ENCODE results near the gene MPHOSPH8. TPM values are rescaled to one million over a fixed set of nuclear protein-coding genes. Genes with fewer than 3 reads are reported as not detected.
"Not testable (repeated sequence)": the region's sequence is repeated elsewhere in the genome, so short reads cannot be mapped to it uniquely, and the experiment has no call there.

Gene MPHOSPH8
- total and polyA plus RNA-seq, 2 donors (not counting 1 experiment from before 2014, with no cell fraction given), result 18.3 to 18.8 TPM

DNA sequence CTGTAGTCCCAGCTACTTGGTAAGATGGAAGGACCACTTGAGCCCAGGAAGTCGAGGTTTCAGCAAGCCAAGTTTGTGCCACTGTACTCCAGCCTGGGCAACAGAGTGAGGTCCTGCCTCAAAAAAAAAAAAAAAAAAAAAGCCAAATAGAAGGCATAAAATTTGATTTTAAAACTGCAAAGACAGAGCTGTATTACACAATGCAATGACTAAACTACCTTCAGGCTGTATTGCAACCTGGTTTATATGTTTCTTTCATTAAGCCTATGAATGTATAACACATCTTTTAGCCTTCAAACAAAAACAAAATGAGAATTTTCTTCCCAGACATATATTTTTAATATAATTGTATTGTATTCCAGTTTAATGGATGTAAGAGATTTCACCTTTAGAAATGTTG, 75.6 kb downstream of the MPHOSPH8 start:
- H3K4me1 ChIP-seq (ENCODE audit: control insufficient read depth, extremely low read depth, insufficient read depth, low read length); H3K27ac ChIP-seq (ENCODE audit: insufficient read depth, low read length); H3K4me2 ChIP-seq (ENCODE audit: extremely low read depth, insufficient read depth, low read length); H3K79me2 ChIP-seq (ENCODE audit: control insufficient read depth, insufficient read depth, low read length); H3K4me3 ChIP-seq (replicated peaks in 1 of 4; ENCODE audit: control extremely low read depth in 1 of 4, insufficient read depth in 1 of 4, low read depth in 3 of 4, low read length in 4 of 4); H3K36me3 ChIP-seq (ENCODE audit: control insufficient read depth, insufficient read depth, low read length); H2AFZ ChIP-seq (ENCODE audit: low read length); DNase-seq (ENCODE audit: low read depth in 2 of 2); H4K20me1 ChIP-seq (ENCODE audit: control insufficient read depth, extremely low read depth, insufficient read depth, low read length); H3K9ac ChIP-seq (ENCODE audit: insufficient read depth, low read length); H3K9me3 ChIP-seq (ENCODE audit: control insufficient read depth, insufficient read depth, low read depth, low read length); H3K27me3 ChIP-seq (ENCODE audit: control insufficient read depth, insufficient read depth, low read length): not testable (repeated sequence)

DNA sequence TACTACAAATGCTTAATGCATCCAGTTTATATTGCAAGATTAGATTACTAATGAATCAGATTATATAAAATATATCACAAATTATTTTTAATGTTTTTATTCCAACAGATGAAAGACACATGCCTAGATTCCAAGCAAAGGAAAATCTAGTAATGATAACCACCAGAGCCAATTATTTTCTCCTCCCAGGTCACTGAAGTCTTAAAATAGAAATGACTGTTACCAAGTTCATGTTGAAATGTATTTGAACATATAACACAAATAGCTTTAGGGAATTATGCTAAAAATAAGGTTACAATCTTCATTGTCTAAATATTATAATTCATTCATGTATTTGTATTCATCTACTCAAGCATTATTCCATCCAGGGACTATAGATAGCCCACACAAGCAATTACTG, 76.3 kb downstream of the MPHOSPH8 start:
- not testable (repeated sequence) for H3K4me3 ChIP-seq (replicated peaks in 1 of 4; ENCODE audit: control extremely low read depth in 1 of 4, insufficient read depth in 1 of 4, low read depth in 3 of 4, low read length in 4 of 4); H4K20me1 ChIP-seq (ENCODE audit: control insufficient read depth, extremely low read depth, insufficient read depth, low read length); H2AFZ ChIP-seq (ENCODE audit: low read length); H3K27ac ChIP-seq (ENCODE audit: insufficient read depth, low read length); H3K36me3 ChIP-seq (ENCODE audit: control insufficient read depth, insufficient read depth, low read length); H3K27me3 ChIP-seq (ENCODE audit: control insufficient read depth, insufficient read depth, low read length); H3K79me2 ChIP-seq (ENCODE audit: control insufficient read depth, insufficient read depth, low read length); H3K9me3 ChIP-seq (ENCODE audit: control insufficient read depth, insufficient read depth, low read depth, low read length); H3K4me2 ChIP-seq (ENCODE audit: extremely low read depth, insufficient read depth, low read length); DNase-seq (ENCODE audit: low read depth in 2 of 2); H3K9ac ChIP-seq (ENCODE audit: insufficient read depth, low read length); H3K4me1 ChIP-seq (ENCODE audit: control insufficient read depth, extremely low read depth, insufficient read depth, low read length)

DNA sequence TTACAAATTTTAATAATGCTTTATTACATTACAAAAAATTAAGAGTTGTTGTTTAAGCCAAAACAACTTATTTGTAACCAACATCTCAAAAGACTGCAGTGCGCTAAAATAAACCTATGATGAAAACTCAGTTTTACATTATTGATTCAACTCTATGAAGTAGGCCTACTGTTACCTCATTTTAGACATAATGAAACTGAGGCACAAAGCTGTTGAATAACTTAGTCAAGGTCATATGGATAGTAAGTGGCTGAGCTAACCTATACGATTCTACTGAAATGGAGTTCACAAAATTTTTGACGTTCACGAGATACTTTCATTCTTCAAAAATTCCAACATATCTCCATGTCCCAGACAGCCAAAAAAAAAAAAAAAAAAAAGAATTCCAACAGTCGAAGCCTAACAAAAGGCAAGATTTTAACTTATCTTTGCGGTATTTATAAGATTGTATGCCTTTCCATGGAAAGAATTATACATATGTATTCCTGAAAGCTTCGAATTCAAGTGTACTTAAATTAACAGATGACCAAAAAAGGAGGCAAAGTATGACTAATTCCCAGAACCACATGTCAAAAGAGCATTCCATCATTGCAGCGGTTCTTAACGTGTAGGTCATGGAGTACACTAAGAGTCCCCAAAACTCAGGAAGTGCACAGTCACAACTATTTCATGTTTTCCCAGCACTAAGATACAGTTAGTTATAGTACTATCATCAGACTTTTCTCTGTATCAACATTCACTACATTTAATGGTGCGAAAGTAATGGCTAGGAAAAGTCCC, 79.9 kb downstream of the MPHOSPH8 start:
- H4K20me1 ChIP-seq (ENCODE audit: control insufficient read depth, extremely low read depth, insufficient read depth, low read length), result no peaks in the 10 kb centered on the region
- no peak overlapping the region for H3K4me3 ChIP-seq (replicated peaks in 1 of 4; ENCODE audit: control extremely low read depth in 1 of 4, insufficient read depth in 1 of 4, low read depth in 3 of 4, low read length in 4 of 4)
- H3K79me2 ChIP-seq (ENCODE audit: control insufficient read depth, insufficient read depth, low read length), result no peaks in the 10 kb centered on the region
- peak; percentile 83 to 92 for DNase-seq (ENCODE audit: low read depth in 2 of 2)
- TF ChIP-seq, protein P1, sequence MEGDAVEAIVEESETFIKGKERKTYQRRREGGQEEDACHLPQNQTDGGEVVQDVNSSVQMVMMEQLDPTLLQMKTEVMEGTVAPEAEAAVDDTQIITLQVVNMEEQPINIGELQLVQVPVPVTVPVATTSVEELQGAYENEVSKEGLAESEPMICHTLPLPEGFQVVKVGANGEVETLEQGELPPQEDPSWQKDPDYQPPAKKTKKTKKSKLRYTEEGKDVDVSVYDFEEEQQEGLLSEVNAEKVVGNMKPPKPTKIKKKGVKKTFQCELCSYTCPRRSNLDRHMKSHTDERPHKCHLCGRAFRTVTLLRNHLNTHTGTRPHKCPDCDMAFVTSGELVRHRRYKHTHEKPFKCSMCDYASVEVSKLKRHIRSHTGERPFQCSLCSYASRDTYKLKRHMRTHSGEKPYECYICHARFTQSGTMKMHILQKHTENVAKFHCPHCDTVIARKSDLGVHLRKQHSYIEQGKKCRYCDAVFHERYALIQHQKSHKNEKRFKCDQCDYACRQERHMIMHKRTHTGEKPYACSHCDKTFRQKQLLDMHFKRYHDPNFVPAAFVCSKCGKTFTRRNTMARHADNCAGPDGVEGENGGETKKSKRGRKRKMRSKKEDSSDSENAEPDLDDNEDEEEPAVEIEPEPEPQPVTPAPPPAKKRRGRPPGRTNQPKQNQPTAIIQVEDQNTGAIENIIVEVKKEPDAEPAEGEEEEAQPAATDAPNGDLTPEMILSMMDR (conservative IDR thresholded peaks at IDR 0.05 in 1 of 2, IDR thresholded peaks at IDR 0.05 in 1 of 2; ENCODE audit: low read depth in 1 of 2, low read length in 2 of 2), result no peak
- no peak for TF ChIP-seq EZH2 (IDR thresholded peaks at IDR 0.05; ENCODE audit: low read length, missing control alignments)
- H3K4me1 ChIP-seq (ENCODE audit: control insufficient read depth, extremely low read depth, insufficient read depth, low read length), result no peaks in the 10 kb centered on the region
- H3K9ac ChIP-seq (ENCODE audit: insufficient read depth, low read length), result no peak overlapping the region
- no peak overlapping the region for H3K4me2 ChIP-seq (ENCODE audit: extremely low read depth, insufficient read depth, low read length)
- H3K9me3 ChIP-seq (ENCODE audit: control insufficient read depth, insufficient read depth, low read depth, low read length), result no peaks in the 10 kb centered on the region
- H3K27ac ChIP-seq (ENCODE audit: insufficient read depth, low read length), result no peak overlapping the region
- no peaks in the 10 kb centered on the region for H3K27me3 ChIP-seq (ENCODE audit: control insufficient read depth, insufficient read depth, low read length)
- peaks cover 2% of the 10 kb centered on the region for H3K36me3 ChIP-seq (ENCODE audit: control insufficient read depth, insufficient read depth, low read length)
- H2AFZ ChIP-seq (ENCODE audit: low read length), result no peak overlapping the region

DNA sequence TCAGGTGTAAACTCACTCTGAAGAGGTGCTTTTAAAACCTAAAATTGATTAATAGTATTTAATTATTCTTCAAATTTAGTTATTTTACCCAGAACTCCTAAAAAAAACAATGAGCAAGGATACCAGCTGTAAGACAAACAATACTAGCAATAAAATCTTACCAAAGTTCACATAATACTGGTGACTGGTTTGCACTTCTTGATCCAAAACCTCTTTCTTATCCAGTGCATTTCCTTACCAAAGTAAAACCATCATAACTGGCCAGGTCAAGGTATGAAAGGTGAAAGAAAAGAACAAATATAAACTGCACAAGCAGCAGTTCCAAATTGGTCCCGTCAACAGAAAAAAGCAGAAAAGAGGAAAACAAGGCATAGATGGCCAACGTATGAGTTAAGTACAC, 86.6 kb downstream of the MPHOSPH8 start:
- Histone ChIP-seq H3K79me2 (ENCODE audit: control insufficient read depth, insufficient read depth, low read length) (peaks cover 2% of the 10 kb centered on the region), H4K20me1 (ENCODE audit: control insufficient read depth, extremely low read depth, insufficient read depth, low read length) (no peaks in the 10 kb centered on the region), H3K27me3 (ENCODE audit: control insufficient read depth, insufficient read depth, low read length) (no peaks in the 10 kb centered on the region), H3K9ac (ENCODE audit: insufficient read depth, low read length) (no peak overlapping the region), H3K4me3 (replicated peaks in 1 of 4; ENCODE audit: control extremely low read depth in 1 of 4, insufficient read depth in 1 of 4, low read depth in 3 of 4, low read length in 4 of 4) (no peak overlapping the region), H3K4me1 (ENCODE audit: control insufficient read depth, extremely low read depth, insufficient read depth, low read length) (no peaks in the 10 kb centered on the region), H3K9me3 (ENCODE audit: control insufficient read depth, insufficient read depth, low read depth, low read length) (no peaks in the 10 kb centered on the region), H3K4me2 (ENCODE audit: extremely low read depth, insufficient read depth, low read length) (no peak overlapping the region), H2AFZ (ENCODE audit: low read length) (no peak overlapping the region), H3K36me3 (ENCODE audit: control insufficient read depth, insufficient read depth, low read length) (no peaks in the 10 kb centered on the region), H3K27ac (ENCODE audit: insufficient read depth, low read length) (no peak overlapping the region)
- no peak for DNase-seq (ENCODE audit: low read depth in 2 of 2)
- TF ChIP-seq, protein P1 (conservative IDR thresholded peaks at IDR 0.05 in 1 of 2, IDR thresholded peaks at IDR 0.05 in 1 of 2; ENCODE audit: low read depth in 1 of 2, low read length in 2 of 2), result no peak
- TF ChIP-seq EZH2 (IDR thresholded peaks at IDR 0.05; ENCODE audit: low read length, missing control alignments), result no peak

Measured in fibroblast of lung (primary cell).